H9 (cell line): Measurements from ENCODE around the gene MGLL. TPM values are rescaled to one million over a fixed set of nuclear protein-coding genes. Genes with fewer than 3 reads are reported as not detected.

Experiments used
- DNase-seq: peaks from one replicate; pipeline ENCODE4 v3.0.0-alpha.2; 2017
- H2AFZ ChIP-seq: one replicate; pipeline ENCODE4 v1.6.1; 2013; ENCODE audit warnings: mild to moderate bottlenecking, low read length, control low read depth, moderate library complexity
- H2AK5ac ChIP-seq: 2 replicates; pipeline ENCODE4 v1.6.1; 2013; ENCODE audit warnings: low read length, control low read depth, mixed read lengths; ENCODE audit not compliant: insufficient read length
- H2BK120ac ChIP-seq: one replicate; pipeline ENCODE4 v1.6.1; 2013; ENCODE audit warnings: low read depth, mild to moderate bottlenecking, low read length, control low read depth, inconsistent platforms; ENCODE audit not compliant: poor library complexity, severe bottlenecking
- H2BK12ac ChIP-seq: 2 replicates; pipeline ENCODE4 v1.6.1; 2013; ENCODE audit warnings: low read length, control low read depth, mixed read lengths, low read depth; ENCODE audit not compliant: insufficient read length
- H2BK15ac ChIP-seq: 2 replicates; pipeline ENCODE4 v1.6.1; 2013; ENCODE audit warnings: low read depth, low read length, control low read depth
- H2BK20ac ChIP-seq: one replicate; pipeline ENCODE4 v1.6.1; 2013; ENCODE audit warnings: low read depth, mild to moderate bottlenecking, low read length, control low read depth, inconsistent platforms; ENCODE audit not compliant: poor library complexity, severe bottlenecking
- H2BK5ac ChIP-seq: 2 replicates; pipeline ENCODE4 v1.6.1; 2013; ENCODE audit warnings: low read length, control low read depth, mixed read lengths; ENCODE audit not compliant: insufficient read length
- H3K14ac ChIP-seq: 2 replicates; pipeline ENCODE4 v1.6.1; 2013; ENCODE audit warnings: low read length, control low read depth; ENCODE audit not compliant: insufficient read depth
- H3K18ac ChIP-seq: 2 replicates; pipeline ENCODE4 v1.6.1; 2013; ENCODE audit warnings: low read depth, mild to moderate bottlenecking, mixed read lengths, low read length, control low read depth; ENCODE audit not compliant: insufficient read length
- H3K23ac ChIP-seq: 2 replicates; pipeline ENCODE4 v1.6.1; 2013; ENCODE audit warnings: low read length, control low read depth, mixed read lengths, low read depth; ENCODE audit not compliant: insufficient read length
- H3K23me2 ChIP-seq: 2 replicates; pipeline ENCODE4 v1.6.1; 2013; ENCODE audit warnings: low read depth, mild to moderate bottlenecking, mixed read lengths, low read length, control low read depth; ENCODE audit not compliant: insufficient read length, poor library complexity, severe bottlenecking
- H3K27ac ChIP-seq: 2 replicates; pipeline ENCODE4 v1.5.1; 2013; ENCODE audit warnings: low read length, control low read depth, mixed read lengths, low read depth; ENCODE audit not compliant: insufficient read length
- H3K27me3 ChIP-seq: 2 replicates; pipeline ENCODE4 v1.6.1; 2013; ENCODE audit warnings: low read length, control low read depth, inconsistent platforms; ENCODE audit not compliant: insufficient read depth
- H3K4ac ChIP-seq: 2 replicates; pipeline ENCODE4 v1.6.1; 2013; ENCODE audit warnings: low read depth, mild to moderate bottlenecking, control low read depth, inconsistent platforms, low read length, moderate library complexity
- H3K4me1 ChIP-seq: 2 replicates; pipeline ENCODE4 v1.6.1; 2013; ENCODE audit warnings: low read length, control low read depth, inconsistent platforms; ENCODE audit not compliant: insufficient read depth
- H3K4me2 ChIP-seq: 2 replicates; pipeline ENCODE4 v1.6.1; 2013; ENCODE audit warnings: low read length, control low read depth, mixed read lengths; ENCODE audit not compliant: insufficient read length, insufficient read depth
- H3K56ac ChIP-seq: 2 replicates; pipeline ENCODE4 v1.6.1; 2013; ENCODE audit warnings: low read depth, mild to moderate bottlenecking, mixed read lengths, low read length, control low read depth; ENCODE audit not compliant: insufficient read length
- H3K79me1 ChIP-seq: 2 replicates; pipeline ENCODE4 v1.6.1; 2013; ENCODE audit warnings: low read depth, mild to moderate bottlenecking, moderate library complexity, low read length, control low read depth, inconsistent platforms; ENCODE audit not compliant: insufficient read depth, poor library complexity, severe bottlenecking
- H3K79me2 ChIP-seq: 2 replicates; pipeline ENCODE4 v1.6.1; 2013; ENCODE audit warnings: low read length, control low read depth, inconsistent platforms; ENCODE audit not compliant: insufficient read depth
- H3K9ac ChIP-seq: 2 replicates; pipeline ENCODE4 v1.6.1; 2013; ENCODE audit warnings: low read length, control low read depth, mixed read lengths; ENCODE audit not compliant: insufficient read length; ENCODE audit errors: extremely low read depth
- H3K9me3 ChIP-seq: one replicate; pipeline ENCODE4 v1.6.1; 2013; ENCODE audit warnings: low read depth, low read length, inconsistent platforms; ENCODE audit not compliant: control insufficient read depth
- H3T11ph ChIP-seq: one replicate; pipeline ENCODE4 v1.6.1; 2013; ENCODE audit warnings: mild to moderate bottlenecking, low read length, control low read depth, inconsistent platforms
- H4K20me1 ChIP-seq: one replicate; pipeline ENCODE4 v1.6.1; 2013; ENCODE audit not compliant: control insufficient read depth, insufficient read length, insufficient read depth
- H4K5ac ChIP-seq: 2 replicates; pipeline ENCODE4 v1.6.1; 2013; ENCODE audit warnings: low read depth, mild to moderate bottlenecking, mixed read lengths, low read length, control low read depth; ENCODE audit not compliant: insufficient read length
- H4K8ac ChIP-seq: replicated peaks from 2 replicates; pipeline ENCODE4 v1.6.1; 2013; ENCODE audit warnings: low read length, control low read depth, mixed read lengths, low read depth; ENCODE audit not compliant: insufficient read length
- H4K91ac ChIP-seq: 2 replicates; pipeline ENCODE4 v1.6.1; 2013; ENCODE audit warnings: low read depth, mild to moderate bottlenecking, moderate library complexity, mixed read lengths, low read length, control low read depth; ENCODE audit not compliant: insufficient read length
- H3K27ac Mint-ChIP-seq, 3 experiments: 2 replicates in 2 of 3; 3 replicates in 1 of 3; pipeline ENCODE4 v1.8.0; 2020 to 2021; ENCODE audit warnings: mixed read lengths in 3 of 3, mild to moderate bottlenecking in 1 of 3, moderate library complexity in 1 of 3
- H3K27me3 Mint-ChIP-seq: 2 replicates; pipeline ENCODE4 v1.8.0; 2021; ENCODE audit warnings: low read depth, mild to moderate bottlenecking, moderate library complexity, mixed read lengths
- H3K36me3 Mint-ChIP-seq, 3 experiments: 2 replicates in 2 of 3; 3 replicates in 1 of 3; pipeline ENCODE4 v1.8.0; 2020 to 2021; ENCODE audit warnings: low read depth in 3 of 3, mixed read lengths in 3 of 3; ENCODE audit not compliant: insufficient read depth in 1 of 3
- H3K4me1 Mint-ChIP-seq, 2 experiments: 2 replicates each; pipeline ENCODE4 v1.8.0; 2020; ENCODE audit warnings: mixed read lengths in 2 of 2
- H3K4me3 Mint-ChIP-seq, 2 experiments: 2 replicates in 1 of 2; 3 replicates in 1 of 2; pipeline ENCODE4 v1.8.0; 2020 to 2021; ENCODE audit warnings: mild to moderate bottlenecking in 2 of 2, mixed read lengths in 2 of 2, moderate library complexity in 1 of 2
- H3K9me3 Mint-ChIP-seq, 2 experiments: 2 replicates in 1 of 2; 3 replicates in 1 of 2; pipeline ENCODE4 v1.8.0; 2020; ENCODE audit warnings: mild to moderate bottlenecking in 2 of 2, mixed read lengths in 2 of 2, moderate library complexity in 1 of 2
- CTCF ChIP-seq: fragments of 200-600 bp; sonication (generic); conservative IDR thresholded peaks from 3 replicates; pipeline ENCODE4 v1.8.0; 2021; ENCODE audit warnings: antibody characterized with exemption, mild to moderate bottlenecking
- WGBS: extraction: QIAGEN DNeasy Blood & Tissue Kit; methylation state at CpG from one replicate; pipeline ENCODE4 v1.1.7; 2013; ENCODE audit warnings: missing lambda C conversion rate, low lambda C conversion rate, mixed read lengths; ENCODE audit not compliant: insufficient read length; ENCODE audit errors: extremely low coverage; 5-methylcytosine and 5-hydroxymethylcytosine counted together
- total RNA-seq: library from RNA; stranded (reverse); gene quantifications from 2 replicates; pipeline ENCODE4 v1.2.1, GENCODE V29; 2021

MGLL gene
- total RNA-seq, 1 experiment from 2014 or later: 0.11 TPM

GRCh38 chr3:127834771-127835170 is 12.5 kb upstream of the MGLL start:
- TF ChIP-seq CTCF: no peak
- no peaks in the 10 kb centered on the region for H4K20me1 ChIP-seq
- no peak overlapping the region for H2BK20ac ChIP-seq
- peaks cover 7 to 16% of the 10 kb centered on the region in 2 experiments for H3K4me1 Mint-ChIP-seq
- H3K4me1 ChIP-seq: no peaks in the 10 kb centered on the region
- no peaks in the 10 kb centered on the region for H3K23me2 ChIP-seq
- no peak overlapping the region for H3K18ac ChIP-seq
- no peak overlapping the region for H4K5ac ChIP-seq
- H3K27me3 Mint-ChIP-seq: no peaks in the 10 kb centered on the region; the same call in 1 of the 2 replicates
- H3K27ac ChIP-seq: no peak overlapping the region
- no peaks in the 10 kb centered on the region for H3K79me1 ChIP-seq
- no peak overlapping the region for H2AFZ ChIP-seq
- no peak overlapping the region for H3T11ph ChIP-seq
- H2BK12ac ChIP-seq: no peak overlapping the region
- no peak overlapping the region for H3K9ac ChIP-seq
- no peak overlapping the region for H4K91ac ChIP-seq
- no peak overlapping the region for H2BK120ac ChIP-seq
- no peak overlapping the region for H3K4me3 Mint-ChIP-seq
- no peaks in the 10 kb centered on the region for H3K9me3 ChIP-seq
- H3K79me2 ChIP-seq: no peaks in the 10 kb centered on the region
- H2BK15ac ChIP-seq: no peak overlapping the region
- H3K56ac ChIP-seq: no peak overlapping the region
- DNase-seq: no peak
- WGBS: no CpG with 5 or more reads among the region's 4 CpGs
- no peak overlapping the region for H3K4me2 ChIP-seq
- H3K36me3 Mint-ChIP-seq: peaks cover 0 to 1% (median 0%) of the 10 kb centered on the region in 3 experiments; a peak in 2 of 7 replicates
- H2AK5ac ChIP-seq: no peak overlapping the region
- H3K9me3 Mint-ChIP-seq: peaks cover 2 to 7% of the 10 kb centered on the region in 2 experiments; a peak in 4 of 5 replicates
- H2BK5ac ChIP-seq: no peak overlapping the region
- H3K14ac ChIP-seq: no peak overlapping the region; the same call in 1 of the 2 replicates
- H3K27ac Mint-ChIP-seq: no peak overlapping the region
- H3K23ac ChIP-seq: no peak overlapping the region
- H4K8ac ChIP-seq: no peak overlapping the region
- H3K4ac ChIP-seq: no peak overlapping the region
- no peaks in the 10 kb centered on the region for H3K27me3 ChIP-seq
